HUDEP-2 (cell line): ENCODE data around the gene METAP2.
"Not testable (repeated sequence)": the region's sequence is repeated elsewhere in the genome, so short reads cannot be mapped to it uniquely, and the experiment has no call there.

Experiments used
- DNase-seq, 76 experiments: peaks; one replicate each; lab custom pipeline; 2025; ENCODE audit not compliant: unreplicated experiment in 76 of 76; lab: John Stamatoyannopoulos, UW

The METAP2 gene

GRCh38 chr12:95473884-95474659 is at the start of gene METAP2:
METAP2 (plus strand) TSS chr12:95474152; CDS start chr12:95474180, 28 bp downstream.
- DNase-seq = peak in 74 of 76 experiments; percentile 64 to 97 (median 93)

GRCh38 chr12:95424271-95424994 is 49.5 kb upstream of the METAP2 start:
- no peak for DNase-seq

- no peak for DNase-seq
Measured at GRCh38 chr12:95429172-95429510, 44.8 kb upstream of the METAP2 start.

DNA sequence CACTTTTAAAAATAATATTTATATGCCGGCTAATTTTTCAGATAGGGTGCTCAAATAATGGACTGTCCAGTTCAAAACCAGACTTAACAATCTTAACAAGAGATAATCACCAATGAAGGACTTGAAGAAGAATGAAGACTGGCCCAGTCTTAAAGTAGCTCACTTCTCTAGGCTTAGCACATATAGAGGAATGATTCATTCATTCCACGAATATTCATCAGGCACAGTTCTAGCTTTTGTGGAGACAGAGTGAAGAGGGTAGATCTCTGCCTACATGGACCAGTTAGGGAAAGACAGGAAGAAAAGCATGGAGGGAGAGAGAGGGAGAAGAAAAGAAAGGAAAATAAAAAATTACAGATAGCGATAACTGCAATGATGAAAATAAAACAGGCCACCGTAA is 42.8 kb upstream of the METAP2 start:
- no peak for DNase-seq

GRCh38 chr12:95435355-95435754 is 38.6 kb upstream of the METAP2 start:
- no peak for DNase-seq

DNA sequence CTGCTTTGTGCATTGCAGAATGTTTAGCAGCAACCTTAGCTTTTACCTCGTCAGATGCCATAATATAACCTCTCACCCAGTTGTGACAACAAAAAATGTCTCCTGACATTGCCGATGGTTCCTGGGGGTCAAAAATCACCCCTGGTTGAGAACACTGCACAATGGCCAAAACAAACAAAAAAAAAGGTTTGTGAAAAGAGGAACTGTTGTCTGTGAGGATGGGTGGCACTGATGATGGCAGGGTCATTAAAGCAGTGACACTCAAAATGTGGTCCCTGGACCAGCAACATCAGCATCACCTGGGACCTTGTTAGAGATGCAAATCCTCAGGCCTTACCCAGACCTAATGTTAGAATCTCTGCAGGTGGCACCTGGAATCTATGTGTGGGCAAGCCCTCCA is 36.4 kb upstream of the METAP2 start:
- DNase-seq = no peak

DNA sequence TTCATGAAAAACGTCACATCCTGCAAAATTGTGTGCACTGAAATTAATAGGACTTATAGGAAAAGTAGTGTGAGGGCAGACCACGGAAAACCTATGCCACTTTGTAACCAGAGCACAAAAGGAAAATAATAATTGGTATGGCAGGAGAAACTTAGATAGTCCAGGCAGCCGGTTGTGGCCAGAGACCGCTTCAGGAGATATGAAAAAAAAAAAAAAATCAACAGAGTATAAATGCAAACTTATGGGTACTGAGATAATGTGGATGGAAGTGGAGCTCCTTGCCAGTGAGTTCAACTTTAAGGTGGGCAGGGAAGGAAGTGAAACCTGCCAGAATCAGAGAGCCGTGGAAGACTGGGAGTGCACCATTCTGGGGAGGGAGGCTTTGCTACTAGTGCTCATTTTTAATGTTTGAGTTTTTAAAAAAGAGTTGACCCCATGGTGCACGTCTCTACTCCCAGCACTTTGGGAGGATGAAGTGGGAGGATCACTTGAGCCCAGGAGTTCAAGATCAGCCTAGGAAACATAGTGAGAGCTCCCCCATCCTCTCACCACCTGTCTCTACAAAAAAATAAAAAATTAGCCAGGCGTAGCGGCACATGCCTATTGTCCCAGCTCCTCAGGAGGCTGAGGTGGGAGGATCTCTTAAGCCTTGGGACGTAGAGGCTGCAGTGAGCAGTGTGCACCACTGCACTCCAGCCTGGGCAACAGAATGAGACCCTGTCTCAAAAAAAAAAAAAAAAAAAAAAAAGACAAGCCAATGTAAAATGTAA is 34.3 kb upstream of the METAP2 start:
- DNase-seq = peak in 1 of 76 experiments; percentile 8

- peak in 28 of 76 experiments; percentile 3 to 59 (median 22) for DNase-seq
Measured at GRCh38 chr12:95440401-95440800, 33.6 kb upstream of the METAP2 start.

DNA sequence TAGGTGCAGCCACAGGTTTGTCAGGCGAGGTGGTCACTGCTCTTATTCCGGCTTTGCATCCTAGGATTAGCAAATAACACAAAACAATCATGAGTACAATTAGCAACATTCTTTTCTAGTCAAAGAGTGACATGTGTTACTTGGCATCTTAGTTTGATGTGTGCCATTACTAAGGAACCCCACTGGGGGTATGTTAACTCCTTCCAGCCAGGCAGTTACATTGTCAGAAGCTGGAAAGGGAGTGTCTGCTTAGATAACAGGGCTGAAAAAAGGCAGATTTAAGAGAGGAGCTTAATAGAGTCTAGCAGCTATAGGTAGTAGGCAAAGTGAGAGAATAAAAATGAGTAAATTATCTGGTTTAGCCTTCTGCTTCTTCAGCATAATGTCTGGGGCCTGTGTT is 30.5 kb upstream of the METAP2 start:
- DNase-seq = peak in 57 of 76 experiments; percentile 7 to 87 (median 50)

DNA sequence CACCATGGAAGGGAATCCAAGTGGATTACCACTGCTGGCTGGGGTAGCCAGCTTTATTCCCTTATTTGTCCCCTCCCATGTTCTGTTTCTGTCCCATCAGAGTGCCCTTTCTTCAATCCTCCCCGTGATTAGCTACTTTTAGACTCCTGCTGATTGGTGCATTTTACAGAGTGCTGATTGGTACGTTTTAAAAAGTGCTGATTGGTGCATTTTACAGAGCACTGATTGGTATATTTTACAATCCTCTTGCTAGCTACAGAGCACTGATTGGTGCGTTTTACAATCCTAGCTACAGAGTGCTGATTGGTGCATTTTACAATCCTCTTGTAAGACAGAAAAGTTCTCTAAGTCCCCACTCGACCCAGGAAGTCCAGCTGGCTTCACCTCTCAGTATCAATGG is 28.9 kb upstream of the METAP2 start:
- not testable (repeated sequence) for DNase-seq

DNA sequence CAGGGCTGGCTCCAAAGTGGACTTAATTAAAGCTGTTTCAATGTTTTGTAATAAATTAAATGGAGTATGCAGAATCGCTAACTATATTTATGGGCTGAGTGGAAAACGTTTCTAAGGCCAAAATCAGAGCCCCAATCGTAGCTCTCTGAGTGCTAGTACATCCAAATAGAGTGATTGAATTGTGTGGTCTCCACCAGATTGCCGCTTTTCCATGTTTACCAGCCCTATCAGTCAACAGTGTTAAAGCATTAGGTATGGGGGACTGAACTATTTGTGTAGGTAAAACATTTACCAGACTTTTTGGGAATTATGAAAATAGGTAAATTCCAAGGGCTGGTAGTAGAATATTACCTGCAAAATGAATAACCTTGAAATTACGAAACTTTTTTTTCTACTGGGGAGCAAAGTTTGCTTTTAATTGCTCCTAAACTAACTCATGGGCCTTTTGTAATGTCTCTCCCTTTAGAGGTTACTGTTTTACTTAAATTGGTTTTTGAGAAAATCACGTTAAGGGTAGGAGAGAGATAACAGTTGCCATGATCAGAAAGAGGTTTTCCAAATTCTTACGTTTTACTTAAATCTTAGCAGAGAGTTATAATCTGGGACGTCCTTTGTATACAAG is 28.0 kb upstream of the METAP2 start:
- no peak for DNase-seq

DNA sequence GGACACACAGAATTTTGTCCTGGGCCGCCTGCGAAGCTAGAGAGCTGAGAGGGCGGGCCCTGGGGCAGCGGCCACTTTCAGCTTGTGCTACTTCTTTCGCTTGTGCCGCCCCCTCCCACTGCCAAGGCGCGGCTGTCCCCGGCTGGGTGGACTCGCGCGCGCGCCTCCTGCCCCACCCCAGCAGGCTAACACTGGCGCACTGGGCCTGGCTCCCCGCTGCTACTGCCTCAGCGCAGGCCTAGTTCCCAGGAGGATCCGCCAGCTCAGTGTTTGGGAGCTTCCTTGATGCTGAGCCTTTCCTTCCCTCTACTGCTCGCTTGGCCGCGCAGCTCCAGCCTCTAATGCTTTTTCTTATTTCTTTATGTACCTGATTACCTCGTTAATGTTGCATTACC is 27.4 kb upstream of the METAP2 start:
- no peak for DNase-seq

DNA sequence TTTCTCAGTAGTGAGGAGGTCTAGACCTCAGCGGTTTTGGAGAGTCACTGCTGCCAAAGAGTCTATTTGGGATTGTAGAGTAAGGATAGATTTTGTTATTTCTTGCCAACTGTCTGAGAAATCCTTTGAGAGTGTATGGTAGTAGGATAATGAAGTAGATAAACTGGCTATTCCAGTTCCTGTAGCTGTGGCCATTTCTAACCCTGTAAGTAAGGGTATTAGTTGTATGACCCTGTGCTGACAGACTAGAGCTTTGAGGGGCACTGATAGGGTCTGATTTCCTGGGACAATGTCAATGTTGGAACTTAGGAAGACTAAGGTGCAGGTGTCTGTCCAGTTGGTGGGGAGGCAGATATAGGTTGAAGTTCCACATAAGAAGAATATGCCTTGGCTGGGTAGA is 24.3 kb upstream of the METAP2 start:
- not testable (repeated sequence) for DNase-seq

GRCh38 chr12:95452501-95452900 is 21.5 kb upstream of the METAP2 start:
- peak in 1 of 76 experiments; percentile 20 for DNase-seq

GRCh38 chr12:95453881-95454280 is 20.1 kb upstream of the METAP2 start:
- not testable (repeated sequence) for DNase-seq

- DNase-seq = peak in 61 of 76 experiments; percentile 9 to 86 (median 41)
Measured at GRCh38 chr12:95454780-95455215, 19.2 kb upstream of the METAP2 start.

- not testable (repeated sequence) for DNase-seq
Measured at GRCh38 chr12:95457605-95458004, 16.3 kb upstream of the METAP2 start.

DNA sequence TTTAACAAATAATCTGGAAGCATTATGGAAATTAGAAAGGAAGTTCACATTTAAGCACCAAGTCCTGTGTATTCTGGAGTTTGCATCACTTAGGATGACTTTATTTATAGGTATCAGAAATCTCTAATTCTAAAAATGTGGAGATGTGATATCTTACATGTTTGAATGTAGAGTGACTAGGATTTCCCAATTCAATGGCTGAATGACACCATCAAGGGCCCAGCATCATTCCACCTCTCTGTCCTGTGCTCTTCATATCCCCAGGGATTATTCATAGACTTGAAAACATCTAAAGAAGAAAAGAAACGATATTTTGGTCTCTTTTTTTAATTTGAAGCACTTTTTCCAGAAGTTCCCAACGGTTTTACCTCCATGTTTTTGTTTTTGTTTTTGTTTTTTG is 15.2 kb upstream of the METAP2 start:
- DNase-seq = no peak

- no peak for DNase-seq
Measured at GRCh38 chr12:95459310-95459709, 14.6 kb upstream of the METAP2 start.

- DNase-seq = no peak
Measured at GRCh38 chr12:95460105-95460504, 13.8 kb upstream of the METAP2 start.

DNA sequence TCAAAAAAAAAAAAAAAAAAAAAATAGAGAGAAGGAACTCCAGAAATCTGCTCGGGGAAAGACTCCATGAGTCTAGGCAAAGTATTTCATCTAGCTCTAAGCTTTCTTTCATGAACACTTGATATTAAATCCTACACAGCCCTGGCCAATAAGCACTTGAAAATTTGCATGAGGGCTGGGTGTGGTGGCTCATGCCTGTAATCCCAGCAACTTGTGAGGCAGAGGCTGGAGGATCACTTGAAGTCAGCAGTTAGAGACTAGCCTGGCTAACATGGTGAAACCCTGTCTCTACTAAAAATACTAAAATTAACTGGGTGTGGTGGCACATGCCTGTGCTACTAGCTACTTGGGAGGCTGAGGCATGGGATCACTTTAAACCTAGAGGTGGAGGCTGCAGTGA is 13.1 kb upstream of the METAP2 start:
- peak in 13 of 76 experiments; percentile 3 to 31 (median 18) for DNase-seq
